Measurements from ENCODE around the gene FETUB.

Gene FETUB

GRCh38 chr3:186636536-186636935 lies 3.7 kb upstream of the FETUB start:
- no peak for DNase-seq

- DNase-seq: no peak
Measured at GRCh38 chr3:186637686-186638085, 2.5 kb upstream of the FETUB start.

- no peak for DNase-seq
Measured at GRCh38 chr3:186638259-186638658, 1.9 kb upstream of the FETUB start.

GRCh38 chr3:186640473-186640818 lies 247 bp downstream of the FETUB start:
- DNase-seq: no peak

GRCh38 chr3:186640929-186641328 lies 730 bp downstream of the FETUB start:
- no peak for DNase-seq

GRCh38 chr3:186642014-186642413 lies 1.8 kb downstream of the FETUB start:
- DNase-seq: peak; percentile 6

- DNase-seq: peak; percentile 13
Measured at GRCh38 chr3:186643493-186643892, 3.3 kb downstream of the FETUB start.

- no peak for DNase-seq
Measured at GRCh38 chr3:186644683-186645082, 4.5 kb downstream of the FETUB start.

GRCh38 chr3:186646106-186646505 lies 5.9 kb downstream of the FETUB start:
- DNase-seq: no peak

- DNase-seq: no peak
Measured at GRCh38 chr3:186646841-186647240, 6.6 kb downstream of the FETUB start.

- DNase-seq: no peak
Measured at GRCh38 chr3:186648851-186649250, 8.7 kb downstream of the FETUB start.

- no peak for DNase-seq
Measured at GRCh38 chr3:186651678-186652215, 11.5 kb downstream of the FETUB start.

GRCh38 chr3:186653080-186653707 lies 13.0 kb downstream of the FETUB start:
- no peak for DNase-seq

- DNase-seq: no peak
Measured at GRCh38 chr3:186653984-186654383, 13.8 kb downstream of the FETUB start.

GRCh38 chr3:186663361-186664118 lies 23.3 kb downstream of the FETUB start:
- DNase-seq: no peak

GRCh38 chr3:186664119-186664495 lies 23.9 kb downstream of the FETUB start:
- DNase-seq: no peak

- DNase-seq: no peak
Measured at GRCh38 chr3:186664506-186664905, 24.3 kb downstream of the FETUB start.

- DNase-seq: no peak
Measured at GRCh38 chr3:186665625-186666188, 25.5 kb downstream of the FETUB start, which contains the start of gene HRG. Gene HRG, plus strand, starts transcription at chr3:186666014. Its CDS starts 18 bp downstream, at chr3:186666032.

- no peak for DNase-seq
Measured at GRCh38 chr3:186668426-186668825, 28.2 kb downstream of the FETUB start.

- no peak for DNase-seq
Measured at GRCh38 chr3:186669378-186670084, 29.3 kb downstream of the FETUB start.

GRCh38 chr3:186670155-186670554 lies 30.0 kb downstream of the FETUB start:
- DNase-seq: no peak

- no peak for DNase-seq
Measured at GRCh38 chr3:186671051-186671450, 30.9 kb downstream of the FETUB start.

- no peak for DNase-seq
Measured at GRCh38 chr3:186678604-186679003, 38.4 kb downstream of the FETUB start.

Measured in stimulated activated CD4-positive, alpha-beta T cell treated with anti-CD3 and anti-CD28 coated beads, Interleukin-1b, Interleukin-23, amount 100 ng/mL, for 48 hours (primary cell).